Activated CD4-positive, alpha-beta T cell treated with anti-CD3 and anti-CD28 coated beads, Interleukin-2, amount 50 U/mL, for 1 hour (primary cell): ENCODE results near the gene LRP4.
"Not testable (repeated sequence)": the region's sequence is repeated elsewhere in the genome, so short reads cannot be mapped to it uniquely, and the experiment has no call there.

Experiments used
- DNase-seq: peaks from one replicate; pipeline ENCODE4 v3.0.0-alpha.2; 2020

Gene LRP4, protein sequence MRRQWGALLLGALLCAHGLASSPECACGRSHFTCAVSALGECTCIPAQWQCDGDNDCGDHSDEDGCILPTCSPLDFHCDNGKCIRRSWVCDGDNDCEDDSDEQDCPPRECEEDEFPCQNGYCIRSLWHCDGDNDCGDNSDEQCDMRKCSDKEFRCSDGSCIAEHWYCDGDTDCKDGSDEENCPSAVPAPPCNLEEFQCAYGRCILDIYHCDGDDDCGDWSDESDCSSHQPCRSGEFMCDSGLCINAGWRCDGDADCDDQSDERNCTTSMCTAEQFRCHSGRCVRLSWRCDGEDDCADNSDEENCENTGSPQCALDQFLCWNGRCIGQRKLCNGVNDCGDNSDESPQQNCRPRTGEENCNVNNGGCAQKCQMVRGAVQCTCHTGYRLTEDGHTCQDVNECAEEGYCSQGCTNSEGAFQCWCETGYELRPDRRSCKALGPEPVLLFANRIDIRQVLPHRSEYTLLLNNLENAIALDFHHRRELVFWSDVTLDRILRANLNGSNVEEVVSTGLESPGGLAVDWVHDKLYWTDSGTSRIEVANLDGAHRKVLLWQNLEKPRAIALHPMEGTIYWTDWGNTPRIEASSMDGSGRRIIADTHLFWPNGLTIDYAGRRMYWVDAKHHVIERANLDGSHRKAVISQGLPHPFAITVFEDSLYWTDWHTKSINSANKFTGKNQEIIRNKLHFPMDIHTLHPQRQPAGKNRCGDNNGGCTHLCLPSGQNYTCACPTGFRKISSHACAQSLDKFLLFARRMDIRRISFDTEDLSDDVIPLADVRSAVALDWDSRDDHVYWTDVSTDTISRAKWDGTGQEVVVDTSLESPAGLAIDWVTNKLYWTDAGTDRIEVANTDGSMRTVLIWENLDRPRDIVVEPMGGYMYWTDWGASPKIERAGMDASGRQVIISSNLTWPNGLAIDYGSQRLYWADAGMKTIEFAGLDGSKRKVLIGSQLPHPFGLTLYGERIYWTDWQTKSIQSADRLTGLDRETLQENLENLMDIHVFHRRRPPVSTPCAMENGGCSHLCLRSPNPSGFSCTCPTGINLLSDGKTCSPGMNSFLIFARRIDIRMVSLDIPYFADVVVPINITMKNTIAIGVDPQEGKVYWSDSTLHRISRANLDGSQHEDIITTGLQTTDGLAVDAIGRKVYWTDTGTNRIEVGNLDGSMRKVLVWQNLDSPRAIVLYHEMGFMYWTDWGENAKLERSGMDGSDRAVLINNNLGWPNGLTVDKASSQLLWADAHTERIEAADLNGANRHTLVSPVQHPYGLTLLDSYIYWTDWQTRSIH (N-terminal part only)

DNA sequence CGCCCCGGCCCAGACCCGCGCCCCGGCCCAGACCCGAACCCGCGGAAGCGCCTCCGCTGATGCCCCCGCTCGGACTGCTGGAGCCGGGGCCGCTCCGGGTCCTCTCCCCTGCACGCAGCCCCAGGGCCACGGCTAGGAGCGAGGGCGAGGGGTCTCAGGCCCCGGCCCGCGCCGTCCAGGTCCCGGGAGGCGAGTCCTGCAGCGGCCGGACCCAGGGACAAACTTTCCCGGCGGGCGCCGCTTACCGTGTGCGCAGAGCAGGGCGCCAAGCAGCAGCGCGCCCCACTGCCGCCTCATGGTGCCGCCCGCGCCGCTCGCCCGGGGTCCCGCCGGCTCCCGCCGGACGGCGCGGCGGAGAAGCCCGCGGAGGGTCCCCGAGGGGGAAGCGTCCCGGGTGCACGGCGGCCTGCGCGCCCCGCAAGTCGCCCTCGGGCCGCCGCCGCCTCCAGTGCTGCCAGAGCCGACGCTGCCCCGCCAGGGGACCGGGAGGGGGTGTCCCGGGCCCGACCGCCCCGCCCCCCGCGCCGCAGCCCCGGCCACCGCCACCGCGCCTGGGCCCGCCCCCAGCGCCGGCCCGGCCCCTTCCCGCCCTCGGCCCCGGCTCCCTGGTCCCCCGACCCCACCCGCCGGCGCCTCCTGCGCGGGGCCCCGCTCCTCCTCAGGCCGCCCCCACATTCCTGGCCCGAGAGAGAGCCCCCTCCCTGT lies at the start of gene LRP4:
Gene LRP4 (minus strand): TSS at position 468 of the 705 bp plus-strand sequence. CDS start 171 bp downstream, at position 297.
- DNase-seq: no peak

DNA sequence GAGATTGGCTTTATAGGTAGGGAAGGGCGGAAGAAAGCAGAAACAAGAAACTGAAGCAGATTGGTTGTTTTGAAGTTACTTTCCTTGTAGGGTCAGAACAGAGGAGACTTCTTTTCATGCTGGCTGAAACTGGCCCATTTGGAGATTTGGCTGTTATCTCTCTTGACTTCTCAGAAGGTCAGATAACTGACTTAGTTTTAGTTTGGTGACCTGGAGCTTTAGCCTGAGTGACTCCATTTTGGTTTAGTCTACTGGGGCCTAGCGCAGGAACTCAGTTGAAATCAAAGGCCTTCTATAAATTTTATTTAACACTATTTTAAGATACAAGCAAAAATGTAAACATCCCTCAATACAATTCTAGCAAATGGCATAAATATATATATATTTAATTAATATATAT lies 49.6 kb upstream of the LRP4 start:
- DNase-seq: no peak

DNA sequence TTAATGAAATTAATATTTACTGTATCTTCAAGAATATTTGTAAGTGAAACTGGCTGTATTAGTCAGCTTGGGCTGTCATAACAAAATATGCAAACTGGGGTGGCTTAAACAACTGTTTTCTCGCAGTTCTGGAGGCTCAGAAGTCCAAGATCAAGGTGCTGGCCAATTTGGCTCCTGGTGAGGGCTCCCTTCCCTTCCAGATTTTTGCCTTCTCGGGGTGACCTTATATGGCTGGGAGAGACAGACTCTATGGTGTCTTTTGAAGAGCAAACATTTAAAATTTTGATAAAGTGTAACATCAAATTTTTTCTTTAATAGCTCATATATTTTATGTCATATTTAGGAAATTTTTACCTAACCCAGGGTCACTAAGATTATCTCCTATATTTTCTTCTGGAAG lies 48.4 kb upstream of the LRP4 start:
- DNase-seq: no peak

DNA sequence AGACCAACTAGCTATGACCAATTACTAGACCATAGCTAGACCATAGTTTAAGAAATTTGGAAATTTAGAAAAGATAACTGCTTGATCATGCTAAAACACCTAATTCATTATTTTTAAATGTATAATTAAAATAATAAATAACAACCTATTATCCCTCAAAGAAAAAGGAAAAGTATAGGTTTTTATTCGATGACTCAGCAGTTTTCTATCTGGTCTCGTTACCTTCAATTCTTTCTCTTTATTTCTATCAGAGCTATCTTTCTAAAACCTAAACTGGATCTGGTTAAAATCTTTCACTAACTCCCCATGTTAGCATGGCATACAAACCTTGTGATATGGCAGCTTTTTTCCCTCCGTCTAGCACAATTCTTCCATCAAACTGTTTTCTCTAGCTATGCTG lies 45.5 kb upstream of the LRP4 start:
- DNase-seq: no peak

DNA sequence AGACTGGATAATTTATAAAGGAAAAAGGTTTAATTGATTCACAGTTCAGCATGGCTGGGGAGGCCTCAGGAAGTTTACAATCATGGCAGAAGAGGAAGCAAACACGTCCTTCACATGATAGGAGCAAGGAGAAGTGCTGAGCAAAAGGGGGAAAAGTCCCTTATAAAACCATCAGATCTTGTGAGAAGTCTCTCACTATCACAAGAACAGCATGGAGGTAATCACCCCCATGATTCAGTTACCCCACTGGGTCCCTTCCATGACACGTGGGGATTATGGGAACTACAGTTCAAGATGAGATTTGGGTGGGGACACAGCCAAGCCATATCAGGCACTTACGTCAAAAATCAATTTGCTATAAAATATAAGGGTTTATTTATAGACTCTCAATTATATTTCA lies 43.5 kb upstream of the LRP4 start:
- not testable (repeated sequence) for DNase-seq

DNA sequence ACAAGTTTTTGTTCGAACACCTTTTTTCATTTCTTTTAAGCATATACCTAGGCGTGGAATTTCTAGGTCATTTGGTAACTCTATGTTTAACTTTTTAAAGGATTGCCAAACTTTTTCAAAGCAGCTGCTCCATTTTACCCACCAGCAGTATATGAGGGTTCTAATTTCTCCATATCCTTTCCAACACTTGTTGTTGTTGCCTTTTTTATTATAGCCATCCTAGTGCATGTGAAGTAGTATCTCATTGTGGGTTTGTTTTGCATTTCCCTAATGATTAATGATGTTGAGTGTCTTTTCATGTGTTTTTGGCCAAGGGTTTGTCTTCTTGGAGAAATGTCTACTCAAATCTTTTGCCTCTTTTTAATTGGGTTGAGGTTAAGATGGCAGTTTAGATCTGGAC lies 42.7 kb upstream of the LRP4 start:
- no peak for DNase-seq

DNA sequence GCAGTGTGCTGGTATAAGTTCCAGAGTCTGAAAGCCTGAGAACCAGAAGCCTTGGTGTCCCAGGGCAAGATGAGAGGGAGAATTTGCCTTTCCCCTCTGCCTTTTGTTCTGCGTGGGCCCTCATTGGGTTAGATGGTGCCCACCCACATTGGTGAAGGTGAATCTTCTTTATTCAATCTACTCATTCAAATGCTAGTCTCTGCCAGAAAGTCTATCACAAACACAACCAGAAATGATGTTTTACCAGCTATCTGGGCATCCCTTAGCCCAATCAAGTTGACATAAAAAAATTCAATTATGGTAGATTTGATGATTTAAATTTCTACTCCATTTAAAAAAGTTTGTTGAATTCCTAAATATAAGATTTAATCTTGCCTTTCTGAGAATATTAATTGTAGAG lies 40.4 kb upstream of the LRP4 start:
- no peak for DNase-seq

DNA sequence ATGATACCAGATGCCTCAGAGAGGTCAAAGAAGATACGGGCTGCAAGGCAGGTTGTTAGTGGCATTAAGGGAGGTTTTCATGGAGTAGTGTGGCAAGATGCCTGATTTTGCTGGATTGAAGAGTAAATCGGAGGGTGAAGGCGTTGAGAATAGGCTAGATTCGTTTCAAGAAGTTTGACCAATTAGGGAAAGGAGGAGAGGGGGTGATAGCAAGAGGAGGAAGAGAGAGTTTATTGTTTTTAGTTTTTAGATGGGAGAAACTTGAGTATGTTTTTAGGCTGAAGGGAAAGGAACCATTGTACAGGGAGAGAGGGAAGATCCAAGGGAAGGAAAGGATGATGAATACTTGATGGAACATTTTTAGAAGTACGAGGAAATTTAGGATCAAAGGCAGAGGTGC lies 34.7 kb upstream of the LRP4 start:
- DNase-seq: no peak

DNA sequence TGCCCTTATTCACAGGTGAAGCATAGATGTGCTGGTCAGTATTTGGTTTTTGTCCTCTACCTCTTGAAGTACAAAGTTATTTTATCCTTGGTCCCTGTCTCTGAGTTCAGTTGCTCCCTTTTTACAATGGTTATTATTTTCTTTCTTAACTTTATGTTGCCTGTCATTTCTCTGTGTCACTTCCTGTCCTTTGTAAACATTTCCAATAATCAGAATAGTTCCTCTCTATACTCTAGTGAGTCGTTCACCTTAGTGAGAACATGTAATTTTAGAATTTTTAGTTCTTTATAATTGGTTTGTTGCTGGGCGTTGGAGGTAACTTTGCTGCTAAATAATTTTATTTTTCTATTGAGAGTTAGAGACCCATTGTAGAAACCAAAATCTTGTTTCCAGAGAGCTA lies 34.2 kb upstream of the LRP4 start:
- DNase-seq: no peak

DNA sequence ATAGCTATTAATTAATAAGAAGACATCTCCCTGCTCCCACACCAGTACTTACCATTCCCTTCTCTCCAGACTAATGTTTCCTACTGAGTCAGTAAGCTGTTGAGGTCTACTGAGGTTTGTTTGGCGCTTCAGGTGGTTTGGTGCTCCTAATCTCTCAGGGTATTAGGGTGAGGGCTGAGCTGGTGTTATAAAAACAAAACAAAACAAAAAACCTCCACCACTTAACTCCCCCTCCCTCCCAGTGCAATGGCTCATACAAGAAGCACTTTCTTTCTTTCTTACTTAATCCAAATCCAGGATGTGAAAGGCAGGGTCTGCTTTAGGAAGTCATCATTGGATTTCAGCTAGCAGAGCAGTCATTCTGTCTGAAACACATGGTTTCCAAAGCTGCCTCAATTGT lies 33.5 kb upstream of the LRP4 start:
- DNase-seq: no peak

DNA sequence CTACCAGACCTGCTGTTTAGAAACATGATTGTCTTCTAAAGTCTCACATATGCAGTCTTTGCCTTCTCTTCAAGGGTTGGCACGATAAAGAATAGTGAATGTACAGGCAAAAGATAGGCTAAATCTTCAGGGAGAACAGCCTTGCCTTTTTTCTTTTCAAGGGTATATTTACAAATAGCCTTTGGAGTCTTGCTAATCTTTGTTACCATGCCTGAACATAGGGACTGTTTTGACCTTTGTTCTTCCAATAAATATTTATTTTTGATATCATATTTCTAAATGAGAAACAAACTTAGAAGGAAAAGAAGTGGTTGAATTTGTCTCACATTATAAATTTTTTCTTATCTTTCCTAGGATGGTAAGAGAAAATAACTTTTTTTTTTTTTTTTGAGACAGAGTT lies 30.9 kb upstream of the LRP4 start:
- no peak for DNase-seq

DNA sequence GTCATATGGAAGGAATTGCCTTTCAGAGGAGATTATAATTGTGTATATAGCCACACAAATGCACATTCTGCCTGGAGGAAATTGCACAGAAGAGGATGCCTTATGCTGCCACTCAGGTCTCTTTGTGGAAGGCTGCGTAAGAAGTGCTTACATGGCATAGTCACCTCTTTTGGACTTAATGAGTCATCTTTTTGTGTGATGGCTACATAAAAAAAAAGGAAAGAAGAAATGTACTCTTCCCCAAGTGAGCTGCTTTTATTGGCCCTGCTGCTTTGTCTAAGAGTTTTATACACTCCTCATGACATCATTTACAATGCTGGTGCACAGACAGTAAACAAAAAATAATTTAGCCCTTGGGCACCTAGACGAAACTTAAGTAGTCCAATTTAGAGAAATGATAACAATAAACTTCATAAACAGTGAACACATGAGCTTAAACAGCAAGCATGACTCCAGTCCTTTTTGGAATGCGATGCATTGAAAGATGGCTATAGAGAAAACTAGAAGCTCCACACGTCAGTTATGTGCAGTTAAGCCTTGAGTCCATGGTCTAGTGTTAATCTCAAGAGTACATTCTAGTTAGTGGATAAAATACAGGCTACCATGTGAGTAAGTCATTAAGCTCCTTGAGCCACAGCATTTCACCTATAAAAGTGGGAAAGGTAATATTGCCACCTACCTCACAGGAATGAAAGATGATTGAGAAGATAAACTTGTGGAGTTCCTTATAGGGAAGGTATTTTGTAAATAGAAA lies 30.2 kb upstream of the LRP4 start:
- no peak for DNase-seq

DNA sequence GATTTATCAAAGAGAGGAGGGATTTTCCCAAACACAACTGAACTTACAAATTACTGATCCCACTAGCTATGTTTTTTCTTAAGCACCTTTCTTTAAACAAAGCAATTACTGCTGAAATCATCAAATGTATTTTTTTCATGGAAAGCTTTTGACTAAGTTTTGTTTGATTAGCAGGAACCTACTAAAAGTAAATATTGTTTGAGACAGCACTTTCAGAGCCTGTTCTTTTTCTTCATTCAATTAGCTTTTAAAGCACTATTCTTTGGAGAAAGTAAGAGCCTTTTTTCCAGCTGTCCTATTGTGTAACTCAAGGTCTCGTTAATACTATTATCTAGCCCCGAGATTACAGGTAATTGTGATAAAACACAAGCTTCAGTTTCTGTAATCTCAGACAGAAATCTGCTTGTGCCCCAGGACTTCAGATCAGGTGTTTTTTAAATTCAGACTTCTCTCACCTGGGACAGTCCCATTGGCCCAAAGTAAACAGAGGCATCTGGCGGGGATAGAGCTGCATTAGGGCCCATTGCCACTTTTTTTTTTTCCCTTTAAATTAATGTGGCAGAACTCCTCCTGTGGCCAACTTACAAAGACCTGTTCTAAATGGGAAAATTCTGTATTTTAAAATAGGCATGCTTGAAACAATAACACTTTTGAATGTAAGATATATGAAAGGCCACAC lies 29.2 kb upstream of the LRP4 start:
- no peak for DNase-seq

DNA sequence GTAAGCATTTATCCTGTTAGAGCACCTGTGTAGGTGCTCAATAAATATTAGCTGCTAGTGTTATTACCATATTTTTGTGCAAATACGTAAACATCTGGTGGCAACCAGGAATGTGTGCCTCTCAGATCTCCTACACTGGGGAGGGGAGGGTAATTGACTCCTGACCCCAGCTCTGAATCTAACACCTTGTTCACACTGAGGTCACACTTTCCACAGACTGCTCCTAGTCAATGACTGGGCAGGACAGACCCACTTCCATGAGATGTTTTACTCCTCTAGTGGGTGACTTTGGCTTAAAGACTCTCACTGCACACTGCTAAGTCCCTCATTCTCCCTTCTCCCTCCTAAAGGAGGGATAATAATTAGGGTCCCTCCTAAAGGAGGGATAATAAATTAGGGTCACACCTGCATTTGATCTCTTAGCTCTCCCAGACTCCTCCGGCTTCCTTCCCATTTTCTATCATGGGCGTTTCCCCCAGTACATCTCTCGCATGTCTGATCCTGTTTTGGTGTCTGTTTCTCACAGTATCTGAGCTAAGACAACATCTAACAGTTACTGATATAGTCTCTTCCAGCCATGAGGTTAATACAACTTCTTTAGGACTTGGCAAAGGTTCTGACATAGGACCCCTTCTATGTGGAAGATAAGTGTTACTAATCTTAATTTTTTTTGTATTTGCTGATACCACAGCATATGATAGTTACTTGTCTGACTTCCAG lies 26.2 kb upstream of the LRP4 start:
- no peak for DNase-seq

DNA sequence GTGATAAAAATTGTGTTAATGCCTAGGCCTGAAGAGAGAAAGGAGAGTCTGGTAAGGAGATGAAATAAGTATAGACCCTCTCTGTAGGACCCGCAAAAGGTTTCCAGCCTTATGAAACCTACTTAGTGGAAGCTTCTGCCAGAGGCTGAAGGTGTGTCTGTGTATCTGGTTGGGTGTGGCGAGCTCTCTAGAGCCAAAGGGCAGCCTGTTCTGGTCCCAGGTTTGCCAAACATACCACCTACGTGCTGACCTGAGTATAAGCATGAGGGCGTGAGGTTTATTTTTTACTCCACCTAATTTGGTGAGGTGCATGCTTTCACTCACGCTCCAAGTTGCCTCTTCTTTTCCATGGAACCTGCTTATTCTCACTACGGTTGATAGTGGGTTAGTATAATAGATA lies 23.8 kb upstream of the LRP4 start:
- DNase-seq: no peak

DNA sequence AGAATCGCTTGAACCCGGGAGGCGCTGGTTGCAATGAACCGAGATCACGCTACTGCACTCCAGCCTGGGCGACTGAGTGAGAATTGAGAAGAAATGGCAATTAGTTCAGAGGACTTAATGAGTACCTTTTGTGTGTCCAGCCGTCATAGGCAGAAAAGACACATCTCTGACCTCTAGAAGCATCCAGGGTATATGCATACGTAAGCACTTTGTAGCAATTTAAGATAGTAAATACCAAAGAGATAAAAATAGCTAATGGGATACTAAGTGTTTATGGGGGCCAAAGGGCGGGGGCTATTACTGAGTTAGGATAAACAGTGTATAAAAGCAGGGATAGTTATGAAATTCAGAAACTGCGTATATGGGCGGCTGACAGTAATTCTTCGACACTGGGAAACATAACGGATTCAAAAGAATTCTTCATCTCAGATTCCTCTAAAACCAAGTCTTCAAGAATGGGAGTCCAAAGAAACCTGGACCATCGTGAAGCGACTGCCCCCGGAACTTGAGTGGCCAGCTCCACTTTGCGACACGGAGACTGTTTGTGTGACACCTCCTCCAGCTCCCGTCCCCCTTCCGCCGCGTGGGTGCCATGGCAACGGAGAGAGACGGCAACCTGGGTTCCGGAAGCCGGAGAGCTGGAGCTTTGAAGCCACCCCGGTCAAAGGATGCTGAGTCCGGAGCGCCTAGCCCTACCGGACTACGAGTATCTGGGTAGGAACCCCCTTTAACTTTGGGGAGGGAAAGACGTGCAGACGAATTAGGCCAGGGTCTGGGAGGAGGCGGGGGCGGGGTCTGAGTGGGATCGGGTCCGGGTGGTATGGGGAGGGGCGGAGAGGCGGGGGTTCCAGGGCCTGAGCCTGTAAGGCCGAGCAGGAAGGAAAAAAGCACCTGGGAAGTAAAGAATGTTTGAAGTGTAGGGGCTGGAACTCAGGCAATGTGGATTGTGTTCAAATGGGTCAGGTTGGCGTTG lies 18.1 kb upstream of the LRP4 start, which contains the start of gene CSTPP1:
Gene CSTPP1 (plus strand): TSS at position 624 of the 973 bp plus-strand sequence. CDS start 45 bp downstream, at position 669.
- peak; percentile 92 for DNase-seq

DNA sequence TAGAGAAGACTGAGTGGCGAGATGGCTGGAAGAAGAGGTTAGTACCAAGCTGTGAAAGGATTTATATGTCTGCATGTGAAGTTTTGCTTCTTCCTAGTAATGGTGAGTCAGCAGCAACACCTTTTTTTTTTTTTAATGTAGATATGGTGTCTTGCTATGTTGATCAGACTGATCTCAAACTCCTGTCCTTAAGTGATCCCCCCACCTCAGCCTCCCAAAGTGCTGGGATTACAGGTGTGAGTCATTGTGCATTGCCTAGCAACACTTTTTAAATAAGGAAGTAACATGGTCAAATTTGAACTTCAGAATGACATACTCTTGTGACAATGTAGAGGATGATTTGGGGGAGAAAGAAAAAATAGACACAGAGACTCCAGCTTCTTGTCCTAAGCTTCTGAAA lies 11.7 kb upstream of the LRP4 start:
- DNase-seq: no peak

DNA sequence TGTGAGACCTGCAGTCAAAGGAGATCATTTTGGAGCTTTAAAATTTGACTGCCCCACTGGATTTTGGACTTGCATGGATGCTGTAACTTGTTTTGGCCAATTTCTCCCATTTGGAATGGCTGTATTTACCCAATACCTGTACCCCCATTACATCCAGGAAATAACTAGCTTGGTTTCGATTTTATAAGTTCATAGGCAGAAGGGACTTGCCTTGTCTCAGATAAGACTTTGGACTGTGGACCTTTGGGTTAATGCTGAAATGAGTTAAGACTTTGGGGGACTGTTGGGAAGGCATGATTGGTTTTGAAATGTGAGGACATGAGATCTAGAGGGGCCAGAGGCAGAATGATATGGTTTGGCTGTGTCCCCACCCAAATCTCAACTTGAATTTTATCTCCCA lies 10.4 kb upstream of the LRP4 start:
- not testable (repeated sequence) for DNase-seq

DNA sequence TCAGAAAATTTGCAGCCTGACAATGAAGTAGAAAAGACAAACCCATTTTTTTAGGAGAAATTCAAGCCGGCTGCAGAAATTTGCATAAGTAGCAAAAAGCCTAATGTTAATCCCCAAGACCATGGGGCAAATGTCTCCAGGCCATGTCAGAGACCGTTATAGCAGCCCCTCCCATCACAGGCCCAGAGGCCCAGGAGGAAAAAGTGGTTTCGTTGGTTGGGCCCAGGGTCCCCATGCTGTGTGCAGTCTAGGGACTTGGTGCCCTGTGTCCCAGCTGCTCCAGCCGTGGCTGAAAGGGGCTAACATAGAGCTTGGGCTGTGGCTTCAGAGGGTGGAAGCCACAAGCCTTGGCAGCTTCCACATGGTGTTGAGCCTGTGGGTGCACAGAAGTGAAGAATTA lies 9.6 kb upstream of the LRP4 start:
- DNase-seq: not testable (repeated sequence)
